Tibial nerve (tissue), 4 donors: Measurements from ENCODE around the gene TCP11.

Experiments used
- CTCF ChIP-seq, 5 experiments: fragments of 200-600 bp in 3 of 5; fragments of 450-650 bp in 2 of 5; sonication (generic) in 3 of 5; IDR thresholded peaks; one replicate each; pipeline ENCODE4 v1.5.1; 2016 to 2019; ENCODE audit warnings: antibody characterized with exemption in 5 of 5, mild to moderate bottlenecking in 3 of 5, moderate library complexity in 2 of 5
- EP300 ChIP-seq, 2 donors: sonication (generic); formaldehyde crosslinking; IDR thresholded peaks; one replicate each; pipeline ENCODE4 v1.6.1; 2017; ENCODE audit warnings: antibody characterized with exemption in 2 of 2, mild to moderate bottlenecking in 1 of 2
- POLR2A ChIP-seq, 2 donors: fragments of 450-650 bp; IDR thresholded peaks; one replicate each; pipeline ENCODE4 v1.6.1; 2017; ENCODE audit warnings: antibody characterized with exemption in 2 of 2, mild to moderate bottlenecking in 2 of 2, moderate library complexity in 2 of 2

- TF ChIP-seq POLR2A (IDR thresholded peaks at IDR 0.05), result no peak
- TF ChIP-seq CTCF (IDR thresholded peaks at IDR 0.05), result no peak
- TF ChIP-seq EP300 (IDR thresholded peaks at IDR 0.05), result no peak
These were observed 71.9 kb downstream of the TCP11 start for GRCh38 chr6:35069262-35069661.
